MG63 (cell line): ENCODE measurements around the gene SGCE. TPM values are rescaled to one million over a fixed set of nuclear protein-coding genes. Genes with fewer than 3 reads are reported as not detected.

Experiments
- DNase-seq: peaks from one replicate; pipeline ENCODE4 v3.0.0-alpha.2; 2020
- H3K27me3 ChIP-seq: fragments of 250-450 bp; sonication (Bioruptor Pico); 2 replicates; pipeline ENCODE4 v1.5.1; 2020; ENCODE audit warnings: mild to moderate bottlenecking, moderate library complexity
- H3K36me3 ChIP-seq: fragments of 250-450 bp; sonication (Bioruptor Pico); 2 replicates; pipeline ENCODE4 v1.5.1; 2020; ENCODE audit warnings: mild to moderate bottlenecking, moderate library complexity
- H3K4me3 ChIP-seq: fragments of 250-450 bp; sonication (Bioruptor Pico); 2 replicates; pipeline ENCODE4 v1.5.1; 2020; ENCODE audit warnings: mild to moderate bottlenecking, moderate library complexity
- H3K9me3 ChIP-seq: fragments of 250-450 bp; sonication (Bioruptor Pico); 2 replicates; pipeline ENCODE4 v1.5.1; 2020; ENCODE audit warnings: mild to moderate bottlenecking, moderate library complexity
- total RNA-seq: library from RNA; depleted of rRNA; stranded (reverse); fragments of >200 nt; shearing (Covaris generic); gene quantifications from 2 replicates; pipeline ENCODE4 v1.2.3, GENCODE V29; 2014; ENCODE audit warnings: low replicate concordance

Gene SGCE
- total RNA-seq, 1 experiment from 2014 or later: 16.8 TPM

- no peaks in the 10 kb centered on the region for H3K9me3 ChIP-seq
- H3K27me3 ChIP-seq: no peaks in the 10 kb centered on the region
- no peak for DNase-seq
- H3K4me3 ChIP-seq: no peak overlapping the region
- H3K36me3 ChIP-seq: no peaks in the 10 kb centered on the region
Measured at GRCh38 chr7:94643771-94644545, 12.0 kb downstream of the SGCE start.

DNA sequence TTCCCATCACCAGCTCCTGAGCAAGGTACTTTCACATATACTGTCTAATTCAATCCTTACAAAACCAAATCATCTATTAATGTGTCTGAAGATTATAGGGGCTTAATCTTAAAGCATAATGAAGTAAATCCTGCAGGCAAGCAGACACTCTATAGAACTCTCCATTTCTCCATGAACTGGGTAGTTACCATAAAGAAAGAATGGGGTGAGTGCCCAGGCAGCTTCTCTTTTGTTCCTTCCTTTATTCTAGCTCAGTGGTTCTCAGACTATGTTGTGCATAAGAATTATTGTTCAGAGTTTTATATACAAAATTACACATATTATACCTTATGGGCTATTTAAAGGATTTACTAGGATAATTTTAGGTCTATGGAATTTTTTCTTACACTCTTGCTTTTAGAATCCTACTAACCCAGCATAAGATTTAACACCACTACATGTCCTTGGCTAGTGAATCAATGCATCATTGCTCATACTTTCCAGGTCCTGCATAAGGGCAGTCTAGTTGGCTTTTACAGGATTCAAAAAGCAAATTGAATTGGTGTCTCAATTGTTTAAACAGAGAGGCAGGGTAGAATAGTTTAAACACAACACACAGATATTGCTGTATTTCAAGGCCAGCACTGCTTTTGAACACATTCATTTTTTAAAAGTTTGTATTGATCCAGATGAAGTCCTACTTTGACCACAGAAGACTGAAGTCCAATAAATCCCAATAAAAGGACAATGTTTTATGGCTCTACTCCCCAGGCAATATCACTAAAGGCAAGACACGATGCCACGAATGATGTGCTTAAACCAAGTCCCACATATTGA, 12.9 kb downstream of the SGCE start:
- H3K27me3 ChIP-seq: no peaks in the 10 kb centered on the region
- DNase-seq: no peak
- no peaks in the 10 kb centered on the region for H3K9me3 ChIP-seq
- no peaks in the 10 kb centered on the region for H3K36me3 ChIP-seq
- no peak overlapping the region for H3K4me3 ChIP-seq

DNA sequence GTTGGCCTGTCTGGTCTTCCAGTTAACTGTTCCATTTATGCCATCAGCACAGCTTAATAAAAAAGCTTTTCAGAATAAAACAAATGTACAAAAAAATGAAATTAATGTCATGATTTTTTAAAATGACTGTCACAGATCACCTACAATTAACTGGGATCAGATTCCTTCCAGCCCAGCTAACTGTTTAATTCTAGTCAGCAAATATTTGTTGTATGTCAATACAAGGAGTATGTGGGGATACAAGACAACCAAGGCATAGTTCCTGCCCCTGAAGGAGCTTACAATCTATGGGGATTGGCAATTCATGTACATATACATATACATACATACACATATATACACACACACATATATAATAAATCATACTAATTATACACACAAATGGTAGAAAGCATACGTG, 16.5 kb downstream of the SGCE start:
- Histone ChIP-seq H3K27me3 (no peaks in the 10 kb centered on the region), H3K4me3 (no peak overlapping the region), H3K36me3 (no peaks in the 10 kb centered on the region), H3K9me3 (no peaks in the 10 kb centered on the region)
- DNase-seq: no peak

GRCh38 chr7:94635687-94636086, 20.2 kb downstream of the SGCE start:
- no peaks in the 10 kb centered on the region for H3K36me3 ChIP-seq
- DNase-seq: no peak
- H3K4me3 ChIP-seq: no peak overlapping the region
- H3K9me3 ChIP-seq: no peaks in the 10 kb centered on the region
- no peaks in the 10 kb centered on the region for H3K27me3 ChIP-seq

DNA sequence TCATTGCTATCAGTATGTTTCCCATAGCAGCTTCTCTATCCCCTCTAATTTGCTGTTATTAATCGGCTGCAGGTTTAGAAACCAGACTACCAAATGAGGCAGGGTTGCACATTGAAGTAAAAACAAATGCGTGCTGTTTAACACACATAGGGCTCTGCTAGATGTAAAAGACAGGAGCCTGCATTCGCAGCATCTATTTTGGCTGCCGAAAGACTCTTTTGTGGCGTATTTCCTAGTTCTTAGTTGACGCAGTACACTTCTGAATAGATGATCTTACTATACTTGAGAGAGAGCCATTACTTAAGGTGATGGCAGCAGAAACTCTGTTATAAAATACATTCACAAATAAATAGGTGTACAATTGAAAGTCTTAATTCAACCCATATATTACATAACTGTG, 21.4 kb downstream of the SGCE start:
- no peaks in the 10 kb centered on the region for H3K36me3 ChIP-seq
- DNase-seq: no peak
- H3K27me3 ChIP-seq: no peaks in the 10 kb centered on the region
- no peaks in the 10 kb centered on the region for H3K9me3 ChIP-seq
- no peak overlapping the region for H3K4me3 ChIP-seq

- Histone ChIP-seq H3K4me3 (no peak overlapping the region), H3K36me3 (no peaks in the 10 kb centered on the region), H3K9me3 (no peaks in the 10 kb centered on the region), H3K27me3 (no peaks in the 10 kb centered on the region)
- no peak for DNase-seq
Measured at GRCh38 chr7:94633687-94634086, 22.2 kb downstream of the SGCE start.

DNA sequence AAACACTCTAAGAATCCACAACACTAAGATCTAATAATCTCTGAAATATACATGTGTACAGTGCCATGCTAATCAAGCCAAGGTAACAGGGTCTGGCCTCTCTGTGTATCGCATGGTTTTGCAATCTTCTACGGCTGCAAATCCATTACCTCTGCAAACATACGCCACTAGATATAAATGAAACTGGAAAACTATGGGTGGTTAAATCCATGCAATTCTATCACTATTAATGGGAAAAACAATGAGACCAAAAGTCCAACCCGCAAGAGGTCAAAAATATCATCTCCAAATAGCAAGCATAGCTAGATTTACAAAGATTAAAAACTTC, 23.0 kb downstream of the SGCE start:
- Histone ChIP-seq H3K36me3 (no peaks in the 10 kb centered on the region), H3K4me3 (no peak overlapping the region), H3K27me3 (no peaks in the 10 kb centered on the region), H3K9me3 (no peaks in the 10 kb centered on the region)
- DNase-seq: no peak

DNA sequence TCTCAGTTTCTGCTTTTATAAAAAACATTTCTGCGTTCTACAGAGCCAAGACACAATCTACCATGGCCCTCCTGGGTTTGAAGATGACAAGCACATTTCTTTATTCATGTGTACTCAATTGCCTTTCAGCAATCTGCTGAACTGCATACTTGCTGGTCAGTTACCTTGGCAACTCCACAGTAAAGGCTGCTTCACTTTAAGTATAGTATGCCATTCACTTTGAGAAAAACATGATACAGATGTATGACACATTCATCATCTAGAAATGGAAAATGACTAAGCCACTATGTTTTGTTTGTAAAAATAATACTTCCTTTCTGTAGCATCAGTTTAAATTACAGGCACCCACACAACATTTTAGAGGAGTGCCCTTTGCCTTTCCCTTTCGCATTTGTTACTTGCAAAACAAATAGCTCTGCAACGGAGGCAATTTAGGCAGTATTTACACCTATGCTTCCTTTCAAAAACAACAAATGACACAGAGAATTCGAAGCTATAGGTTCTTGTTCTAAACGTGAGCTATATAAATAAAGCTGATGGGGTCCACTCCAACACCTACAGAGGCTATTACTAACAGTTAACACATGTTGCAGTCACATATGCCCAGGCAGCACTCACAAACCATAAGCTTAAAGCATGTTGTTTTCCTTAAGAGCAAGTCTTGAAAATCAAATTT, 23.5 kb downstream of the SGCE start:
- Histone ChIP-seq H3K9me3 (no peaks in the 10 kb centered on the region), H3K36me3 (no peaks in the 10 kb centered on the region), H3K4me3 (no peak overlapping the region), H3K27me3 (no peaks in the 10 kb centered on the region)
- DNase-seq: peak; percentile 30

GRCh38 chr7:94630855-94631254, 25.1 kb downstream of the SGCE start:
- Histone ChIP-seq H3K4me3 (no peak overlapping the region), H3K36me3 (no peaks in the 10 kb centered on the region), H3K27me3 (no peaks in the 10 kb centered on the region), H3K9me3 (no peaks in the 10 kb centered on the region)
- DNase-seq: no peak

GRCh38 chr7:94623820-94624219, 32.1 kb downstream of the SGCE start:
- no peak for DNase-seq
- no peak overlapping the region for H3K4me3 ChIP-seq

DNA sequence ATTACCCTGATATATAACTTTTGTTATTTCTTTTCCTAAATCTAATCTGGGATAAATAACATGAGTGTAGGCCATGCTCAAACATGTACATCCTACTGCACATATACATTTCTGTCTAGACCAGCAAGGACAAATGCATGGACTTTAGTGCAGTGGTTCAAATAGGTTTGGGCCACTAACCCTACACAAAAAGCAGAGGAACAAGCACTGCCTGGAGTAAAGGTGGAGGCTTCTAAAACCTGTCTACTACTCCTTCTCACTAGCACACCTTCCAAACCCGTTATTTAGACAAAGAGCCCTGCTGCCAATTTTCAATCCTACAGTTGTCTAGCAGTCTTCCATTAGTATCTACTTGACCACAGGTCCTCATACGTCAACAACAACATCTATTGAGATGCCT, 34.8 kb downstream of the SGCE start:
- H3K27me3 ChIP-seq: no peaks in the 10 kb centered on the region
- 0 out of 2 replicates have a peak, but pooled peaks cover 2% of the 10 kb centered on the region for H3K36me3 ChIP-seq
- H3K9me3 ChIP-seq: no peaks in the 10 kb centered on the region
- no peak for DNase-seq
- H3K4me3 ChIP-seq: no peak overlapping the region

More at GRCh38 chr7:94623820-94624219, 32.1 kb downstream of the SGCE start:
- no peaks in the 10 kb centered on the region for H3K27me3 ChIP-seq
- 0 out of 2 replicates have a peak, but pooled peaks cover 2% of the 10 kb centered on the region for H3K36me3 ChIP-seq
- no peaks in the 10 kb centered on the region for H3K9me3 ChIP-seq

DNA sequence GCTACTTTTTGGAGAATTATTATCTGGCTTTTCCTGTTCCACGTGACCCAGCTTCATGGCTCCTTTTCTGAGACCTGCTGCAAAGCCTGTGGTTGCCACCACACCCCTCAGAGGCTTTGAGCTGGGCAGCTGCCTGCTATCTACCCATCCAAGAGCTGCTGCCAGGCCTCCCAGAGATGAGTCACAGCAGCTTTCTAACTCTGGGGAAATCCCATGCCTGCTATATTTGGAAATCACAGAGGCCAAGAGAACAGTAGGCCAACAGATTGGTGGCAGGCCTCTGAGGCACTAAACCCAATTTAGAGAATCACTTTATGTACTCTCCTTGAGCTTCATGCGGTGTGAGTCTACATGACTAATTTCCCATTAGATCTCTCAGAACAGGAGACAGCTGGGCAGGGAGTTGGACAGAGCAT, 35.2 kb downstream of the SGCE start:
- peak; percentile 93 for DNase-seq
- H3K27me3 ChIP-seq: no peaks in the 10 kb centered on the region
- no peak overlapping the region for H3K4me3 ChIP-seq
- H3K36me3 ChIP-seq: 0 out of 2 replicates have a peak, but pooled peaks cover 2% of the 10 kb centered on the region
- H3K9me3 ChIP-seq: no peaks in the 10 kb centered on the region

DNA sequence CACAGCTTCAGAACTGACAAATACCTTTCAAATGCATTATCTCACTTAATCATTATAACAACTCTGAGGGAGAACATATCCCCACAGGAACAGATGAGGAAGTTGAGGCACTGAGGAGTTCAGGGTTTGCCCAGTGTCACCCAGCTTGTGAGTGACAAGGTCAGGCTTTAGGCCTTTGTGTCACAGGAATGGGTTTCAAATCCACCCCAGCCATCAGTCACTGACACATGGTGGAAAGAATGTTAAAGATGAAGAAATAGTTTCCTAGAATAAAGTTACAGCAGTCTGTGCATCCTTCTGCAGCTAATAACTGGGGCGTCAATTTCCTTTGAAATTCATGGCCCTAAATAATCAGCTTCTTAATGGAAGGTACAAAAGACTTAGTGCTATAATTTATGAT, 37.8 kb downstream of the SGCE start:
- no peak for DNase-seq

GRCh38 chr7:94616855-94617254, 39.1 kb downstream of the SGCE start:
- Histone ChIP-seq H3K36me3 (0 out of 2 replicates have a peak, but pooled peaks cover 2% of the 10 kb centered on the region), H3K4me3 (no peak overlapping the region), H3K9me3 (no peaks in the 10 kb centered on the region), H3K27me3 (no peaks in the 10 kb centered on the region)
- no peak for DNase-seq

More for the DNA sequence above, 37.8 kb downstream of the SGCE start:
- Histone ChIP-seq H3K9me3 (no peaks in the 10 kb centered on the region), H3K36me3 (0 out of 2 replicates have a peak, but pooled peaks cover 2% of the 10 kb centered on the region), H3K4me3 (no peak overlapping the region), H3K27me3 (no peaks in the 10 kb centered on the region)

- no peak overlapping the region for H3K4me3 ChIP-seq
- H3K9me3 ChIP-seq: no peaks in the 10 kb centered on the region
- H3K27me3 ChIP-seq: no peaks in the 10 kb centered on the region
- no peaks in the 10 kb centered on the region for H3K36me3 ChIP-seq
- DNase-seq: no peak
Measured at GRCh38 chr7:94615666-94616065, 40.3 kb downstream of the SGCE start.

DNA sequence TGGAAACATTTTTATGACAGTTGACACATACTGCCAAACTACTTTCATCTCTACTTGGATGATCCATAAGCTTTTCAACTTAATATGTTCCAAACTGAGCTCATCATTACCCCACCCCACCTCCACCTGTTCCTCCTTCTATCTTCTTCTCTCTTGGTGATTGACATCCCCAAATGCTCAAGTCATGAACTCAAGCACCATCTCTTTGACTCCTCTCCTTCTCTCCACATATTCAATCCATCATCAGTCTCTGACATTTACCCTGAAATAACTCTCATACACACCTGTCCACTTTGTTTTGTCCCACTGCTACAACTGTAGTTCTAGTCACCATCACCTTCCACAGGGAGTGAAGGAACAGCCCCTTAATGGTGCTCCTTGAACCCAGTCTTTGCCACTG, 43.3 kb downstream of the SGCE start:
- no peaks in the 10 kb centered on the region for H3K9me3 ChIP-seq
- no peak for DNase-seq
- H3K4me3 ChIP-seq: no peak overlapping the region
- H3K27me3 ChIP-seq: no peaks in the 10 kb centered on the region
- H3K36me3 ChIP-seq: no peaks in the 10 kb centered on the region

DNA sequence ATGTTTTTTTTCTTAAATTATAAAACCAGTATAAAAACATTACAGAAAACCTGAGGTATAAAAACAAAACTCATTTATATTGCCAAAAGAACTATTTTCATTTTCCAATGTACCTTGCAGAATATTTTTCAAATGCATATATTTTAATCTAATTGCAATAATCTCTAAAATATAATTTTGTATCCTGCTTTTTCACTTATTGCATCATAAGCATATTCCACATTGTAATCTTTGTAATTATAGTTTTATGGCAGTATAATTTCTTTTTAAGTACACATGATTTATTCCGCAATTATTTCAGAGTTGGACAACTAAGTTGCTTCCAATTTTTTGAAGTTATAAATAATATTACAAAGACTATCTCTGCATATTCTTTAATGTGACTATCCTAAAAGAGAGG, 43.7 kb downstream of the SGCE start:
- Histone ChIP-seq H3K9me3 (no peaks in the 10 kb centered on the region), H3K36me3 (no peaks in the 10 kb centered on the region), H3K27me3 (no peaks in the 10 kb centered on the region), H3K4me3 (no peak overlapping the region)
- no peak for DNase-seq
